Measurements from ENCODE around the gene GPR3.
"Not testable (repeated sequence)": the region's sequence is repeated elsewhere in the genome, so short reads cannot be mapped to it uniquely, and the experiment has no call there.

GPR3 gene

DNA sequence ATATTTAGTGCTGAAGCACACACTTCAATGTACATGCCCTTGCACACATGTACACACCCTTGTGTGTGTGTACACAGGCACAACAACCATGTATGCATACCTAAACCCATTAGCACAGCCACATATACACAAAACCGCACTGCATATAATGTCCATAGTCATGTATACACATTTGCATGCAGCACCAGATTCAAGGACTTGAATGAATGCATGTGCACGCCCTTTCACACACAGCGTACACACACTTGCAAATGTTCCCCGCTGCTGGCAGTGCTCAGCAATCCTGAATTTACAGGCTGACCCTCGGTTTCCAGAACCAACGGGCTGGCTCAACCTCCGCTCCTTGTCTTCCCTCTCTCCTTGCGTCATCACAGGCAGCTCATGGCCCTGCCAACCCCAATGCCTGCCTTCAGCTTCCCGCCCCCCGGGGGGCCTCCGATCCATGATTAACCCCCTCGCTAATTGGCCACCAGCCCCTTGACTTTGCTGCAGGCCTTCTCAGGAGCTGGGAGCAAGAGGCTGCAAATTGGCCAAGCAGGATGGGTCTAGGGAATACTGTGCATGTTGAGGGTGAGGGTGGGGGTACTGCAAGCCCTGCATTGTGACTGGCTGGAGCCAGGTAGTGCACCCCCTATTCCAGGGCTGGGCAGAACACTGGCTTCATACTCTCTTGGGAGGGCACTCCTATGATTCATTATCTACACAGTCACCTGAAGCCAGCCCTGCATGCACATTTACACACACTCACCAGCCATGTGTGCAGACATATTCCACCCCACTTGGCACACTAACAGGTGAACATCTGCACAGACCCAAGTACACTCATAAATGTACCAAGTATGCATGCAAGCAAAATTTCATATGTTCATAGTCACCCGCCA lies 7.9 kb downstream of the GPR3 start:
- DNase-seq (ENCODE audit: low spot score) = no peak

DNA sequence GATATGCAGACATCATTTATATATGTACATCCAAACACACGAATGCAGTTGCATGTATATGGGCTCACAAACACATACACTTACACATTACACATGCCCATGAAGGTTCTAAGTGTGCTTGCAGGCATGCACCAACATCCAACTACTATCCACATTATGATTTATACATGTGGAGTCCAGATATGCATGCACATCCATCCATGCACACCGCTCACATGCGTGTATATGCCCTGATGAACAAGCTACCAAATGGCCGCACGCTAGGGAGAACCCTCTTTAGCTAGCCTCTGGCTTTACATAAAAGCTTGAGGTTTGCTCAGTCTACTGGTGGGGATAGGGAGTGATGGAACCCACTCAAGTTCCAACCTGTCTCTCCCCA lies 8.5 kb downstream of the GPR3 start:
- DNase-seq (ENCODE audit: low spot score) = no peak

GRCh38 chr1:27402349-27402754 lies 9.9 kb downstream of the GPR3 start:
- DNase-seq (ENCODE audit: low spot score) = no peak

DNA sequence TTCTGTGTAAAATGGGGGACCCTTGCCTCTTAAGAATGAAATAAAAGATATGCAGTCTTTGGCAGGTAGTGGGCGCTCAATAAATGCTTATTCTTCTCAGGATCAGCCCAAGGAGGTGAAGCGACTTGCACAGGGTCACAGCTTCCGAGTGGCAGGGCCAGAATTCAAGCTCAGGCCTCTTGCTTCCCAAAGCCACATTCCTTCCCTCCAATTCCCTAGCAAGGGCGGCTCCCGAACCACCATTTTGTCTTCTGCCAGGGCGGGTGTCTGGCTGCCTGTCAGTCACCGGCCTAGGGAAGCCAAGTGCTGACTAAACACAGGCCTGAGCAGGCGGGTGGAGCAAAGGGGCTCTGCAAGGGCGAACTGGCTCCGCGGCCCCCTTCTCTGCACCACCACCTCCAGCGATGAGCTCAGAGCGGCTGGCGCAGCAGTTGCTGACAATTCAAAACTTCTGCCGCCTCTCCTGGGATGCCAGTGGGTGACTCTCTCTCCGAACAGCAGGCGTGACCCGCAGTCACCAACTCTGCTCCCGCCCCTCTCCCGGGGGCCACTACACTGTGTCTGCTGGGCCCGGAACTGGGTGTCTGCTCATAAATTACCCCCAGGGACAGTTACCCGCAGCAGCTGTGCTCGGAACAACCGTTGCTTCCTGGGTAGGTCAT lies 10.8 kb downstream of the GPR3 start:
- DNase-seq (ENCODE audit: low spot score) = peak; percentile 84

GRCh38 chr1:27403931-27404330 lies 11.5 kb downstream of the GPR3 start:
- peak; percentile 59 for DNase-seq (ENCODE audit: low spot score)

DNA sequence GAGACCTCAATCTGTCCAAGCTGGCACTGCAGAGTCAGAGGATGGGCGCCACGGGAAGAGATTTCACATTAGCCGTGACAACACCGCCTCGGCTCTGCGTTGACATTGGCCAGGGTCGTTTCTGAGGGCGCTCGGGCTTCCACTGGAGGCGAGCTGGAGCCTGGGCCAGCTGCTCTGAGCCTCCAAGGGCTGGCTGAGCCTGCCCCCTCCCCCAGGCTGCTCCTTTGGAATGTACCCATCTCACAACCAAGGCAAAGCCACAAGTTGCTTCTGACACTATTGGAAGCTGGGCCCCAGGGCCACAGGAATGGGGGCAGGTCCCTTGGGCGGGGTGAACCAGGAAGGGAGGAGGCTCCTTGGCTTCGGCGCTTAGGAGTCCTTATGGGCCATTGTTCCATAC lies 12.7 kb downstream of the GPR3 start:
- no peak for DNase-seq (ENCODE audit: low spot score)

- DNase-seq (ENCODE audit: low spot score) = not testable (repeated sequence)
Observed at GRCh38 chr1:27405598-27406361, 13.4 kb downstream of the GPR3 start.

GRCh38 chr1:27406362-27406680 lies 13.9 kb downstream of the GPR3 start:
- DNase-seq (ENCODE audit: low spot score) = no peak

- DNase-seq (ENCODE audit: low spot score) = peak; percentile 54
Observed at GRCh38 chr1:27406791-27407190, 14.4 kb downstream of the GPR3 start.

GRCh38 chr1:27408151-27408550 lies 15.7 kb downstream of the GPR3 start:
- no peak for DNase-seq (ENCODE audit: low spot score)

DNA sequence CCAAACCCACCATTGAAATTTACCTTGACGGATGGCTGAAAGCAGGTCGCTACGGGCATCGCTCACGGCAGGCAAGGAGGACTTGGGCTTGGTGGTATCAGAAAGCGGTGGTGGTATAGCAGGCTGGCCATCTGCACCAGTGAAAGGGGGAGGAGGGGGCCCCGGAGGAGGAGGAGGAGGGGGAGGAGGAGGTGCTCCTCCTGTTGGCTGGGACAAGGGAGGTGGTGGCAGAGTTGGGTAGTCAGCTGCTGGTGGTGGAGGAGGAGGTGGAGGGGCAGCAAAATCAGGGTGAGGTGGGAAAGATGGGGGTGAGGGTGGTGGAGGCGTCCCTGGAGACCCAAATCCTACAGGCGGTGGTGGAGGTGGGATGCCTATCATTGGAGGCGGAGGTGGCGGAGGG lies 17.2 kb downstream of the GPR3 start:
- DNase-seq (ENCODE audit: low spot score) = no peak

DNA sequence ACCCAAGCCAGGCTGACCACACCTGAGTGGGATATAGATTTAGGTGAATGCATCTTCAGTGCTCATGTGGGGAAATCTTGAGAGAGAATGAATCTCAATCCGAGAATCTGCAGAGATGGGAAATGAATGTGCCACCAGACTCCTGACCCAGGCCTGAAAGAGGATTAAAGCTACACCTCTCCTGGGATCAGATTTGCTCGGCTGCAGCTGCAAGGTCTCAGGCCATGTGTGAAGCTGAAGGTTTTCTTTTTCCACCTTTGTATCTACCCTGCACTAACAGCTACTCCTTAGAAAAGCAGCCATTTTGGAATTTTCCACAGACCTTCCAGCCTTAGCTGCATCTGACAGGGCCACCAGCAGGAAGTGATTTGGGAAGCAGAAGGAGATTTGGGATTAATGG lies 18.3 kb downstream of the GPR3 start:
- no peak for DNase-seq (ENCODE audit: low spot score)

DNA sequence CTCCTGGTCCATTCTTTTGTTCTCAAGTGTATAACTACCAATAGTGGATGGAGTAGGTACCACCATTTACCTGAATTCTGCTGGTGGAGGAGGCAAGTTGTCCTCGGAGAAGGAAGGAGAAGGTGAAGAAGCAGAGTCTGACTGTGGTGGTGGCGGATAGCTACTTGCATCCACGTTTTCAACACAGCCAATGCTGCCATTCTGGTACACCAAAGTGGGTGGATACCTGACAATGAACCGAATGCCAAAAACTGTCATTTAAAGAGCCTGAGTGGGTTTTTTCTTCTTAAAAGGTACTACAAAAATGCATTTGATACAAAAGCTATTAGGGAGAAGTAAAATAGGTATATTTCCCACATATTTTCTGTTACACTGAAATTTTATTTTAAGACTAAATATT lies 20.1 kb downstream of the GPR3 start:
- DNase-seq (ENCODE audit: low spot score) = no peak

GRCh38 chr1:27413004-27413403 lies 20.6 kb downstream of the GPR3 start:
- no peak for DNase-seq (ENCODE audit: low spot score)

GRCh38 chr1:27414091-27414490 lies 21.7 kb downstream of the GPR3 start:
- no peak for DNase-seq (ENCODE audit: low spot score)

DNA sequence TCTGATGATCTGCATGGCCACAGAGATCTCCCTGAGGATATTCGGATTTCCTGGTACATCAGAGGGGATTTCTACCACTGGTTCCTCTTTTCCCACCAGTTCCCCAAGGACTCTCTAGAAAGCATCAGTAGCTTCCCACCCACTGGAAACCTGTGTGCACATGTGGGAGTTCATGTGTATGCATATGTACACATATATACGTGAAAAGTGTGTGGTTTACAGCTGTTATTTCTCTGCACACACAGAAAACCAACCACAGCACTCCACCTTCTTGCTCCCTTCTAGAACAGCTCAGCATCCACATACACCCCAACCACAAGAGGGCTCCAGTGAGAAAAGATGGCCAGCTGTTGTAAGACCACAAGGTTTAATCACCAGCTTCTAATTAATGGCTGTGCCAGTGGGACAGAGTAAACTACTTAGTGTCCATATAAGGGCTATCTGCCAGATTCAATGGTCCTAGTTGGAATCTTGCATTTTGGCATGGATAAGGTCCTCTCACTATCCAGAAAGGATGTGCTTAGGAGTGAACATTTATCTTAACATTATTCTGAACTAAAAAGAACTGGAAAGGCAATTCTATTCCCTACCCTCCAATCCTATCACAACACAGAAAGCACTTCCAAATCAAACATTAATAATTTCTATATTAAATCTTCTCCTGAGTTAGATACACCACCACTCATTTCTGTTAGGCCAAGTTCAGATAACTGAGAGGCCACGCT lies 24.1 kb downstream of the GPR3 start:
- DNase-seq (ENCODE audit: low spot score) = peak; percentile 90

- DNase-seq (ENCODE audit: low spot score) = no peak
Observed at GRCh38 chr1:27417713-27418112, 25.3 kb downstream of the GPR3 start.

- no peak for DNase-seq (ENCODE audit: low spot score)
Observed at GRCh38 chr1:27418326-27419185, 26.1 kb downstream of the GPR3 start.

DNA sequence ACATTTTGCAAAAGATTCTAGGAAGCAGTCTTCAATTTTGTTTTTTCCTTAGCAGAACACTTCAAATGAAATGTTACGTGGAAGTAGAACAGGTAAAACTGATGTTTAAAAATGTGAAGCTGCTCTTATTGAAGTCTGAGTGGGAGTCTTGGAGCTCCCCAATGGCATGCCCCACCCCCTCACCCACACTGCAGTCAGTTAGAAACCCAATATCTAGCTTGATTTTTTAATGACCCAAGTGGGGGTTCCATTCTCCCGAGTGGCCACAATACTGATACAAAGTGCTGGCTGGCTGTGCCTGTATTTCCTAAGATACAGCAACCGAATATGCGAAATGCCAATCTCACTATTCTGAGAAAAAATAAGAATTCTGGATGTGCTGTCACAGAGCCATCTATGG lies 31.3 kb downstream of the GPR3 start:
- DNase-seq (ENCODE audit: low spot score) = no peak

- no peak for DNase-seq (ENCODE audit: low spot score)
Observed at GRCh38 chr1:27427329-27427728, 34.9 kb downstream of the GPR3 start.

DNA sequence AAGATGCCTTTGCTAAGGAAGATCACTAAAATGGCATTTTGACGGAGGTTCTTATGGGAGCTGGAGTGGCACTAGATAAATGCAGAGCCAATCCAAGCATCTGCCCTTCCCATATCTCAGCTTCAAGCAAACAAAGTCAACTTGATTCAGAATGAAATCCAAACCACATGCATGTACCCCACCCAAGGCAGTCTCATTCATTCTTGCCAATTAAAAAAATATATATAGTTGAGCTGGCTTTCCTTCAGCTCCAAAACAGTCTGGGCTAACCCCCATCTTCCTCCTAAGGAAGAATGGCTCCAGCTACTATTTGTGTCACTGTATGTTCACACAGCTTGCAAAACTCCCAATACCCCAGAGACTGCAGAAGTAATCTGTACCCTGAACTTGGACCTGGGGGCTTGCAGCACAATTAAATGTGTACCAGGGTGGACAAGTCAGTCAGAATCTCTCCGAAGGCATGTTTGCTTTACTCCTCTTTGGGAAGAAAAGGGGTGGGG lies 35.4 kb downstream of the GPR3 start:
- DNase-seq (ENCODE audit: low spot score) = no peak

Measured in NAMALWA (cell line).